HG02759 (cell line): ENCODE data around the gene LKAAEAR1.
A peak's percentile ranks its signal among the peaks of the same experiment; 100 is the strongest.

ENCODE experiments used
- ATAC-seq: cut with Tn5 transposase; IDR thresholded peaks from one replicate; pipeline ENCODE4 v1.9.1; 2021; ENCODE audit warnings: mild to moderate bottlenecking, moderate library complexity; ENCODE audit not compliant: unreplicated experiment

LKAAEAR1 gene

DNA sequence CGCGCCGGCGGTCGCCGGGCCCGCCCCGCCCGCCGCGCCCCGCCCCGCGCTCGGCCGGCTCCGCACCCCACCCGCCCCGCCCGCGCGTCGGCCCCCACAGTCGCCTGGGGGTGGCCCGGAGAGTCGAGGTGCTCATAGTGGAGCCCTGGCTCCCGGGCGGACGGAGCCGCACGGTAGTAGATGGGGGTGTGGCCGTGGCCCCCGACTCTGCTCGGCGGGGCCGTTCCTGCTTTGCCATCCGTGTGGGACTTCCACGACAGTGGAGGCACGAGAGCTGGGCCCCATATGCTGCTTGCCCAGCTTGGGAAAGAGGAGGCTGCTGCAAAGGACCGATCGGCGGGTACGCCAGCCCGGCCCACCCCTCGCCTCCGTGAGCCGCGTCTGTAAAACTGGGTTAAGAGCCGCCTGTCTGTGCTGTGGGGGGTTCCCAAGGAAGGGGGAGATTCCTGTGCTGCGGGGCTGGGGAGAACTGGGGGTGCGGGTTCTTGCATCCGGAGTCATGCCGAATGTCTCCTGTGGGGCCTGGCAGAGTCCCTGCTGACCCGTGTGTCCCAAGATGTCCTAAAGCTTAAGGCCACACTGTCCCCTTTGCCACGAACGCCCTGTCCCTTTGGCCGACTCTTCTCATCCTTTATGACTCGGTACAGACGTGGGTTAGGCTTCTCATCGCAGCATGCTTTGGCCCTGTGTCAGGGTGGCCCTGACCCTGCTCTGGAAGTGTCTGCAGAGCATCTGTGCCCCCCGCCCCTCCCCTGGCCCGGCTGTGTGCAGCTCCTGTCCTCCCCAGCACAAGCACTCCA, 4.0 kb downstream of the LKAAEAR1 start, which contains the start of gene OPRL1:
Gene OPRL1, plus strand, starts transcription at position 70 of the 800 bp plus-strand sequence. CDS start 12,639 bp downstream, outside the sequence.
- ATAC-seq: no peak

DNA sequence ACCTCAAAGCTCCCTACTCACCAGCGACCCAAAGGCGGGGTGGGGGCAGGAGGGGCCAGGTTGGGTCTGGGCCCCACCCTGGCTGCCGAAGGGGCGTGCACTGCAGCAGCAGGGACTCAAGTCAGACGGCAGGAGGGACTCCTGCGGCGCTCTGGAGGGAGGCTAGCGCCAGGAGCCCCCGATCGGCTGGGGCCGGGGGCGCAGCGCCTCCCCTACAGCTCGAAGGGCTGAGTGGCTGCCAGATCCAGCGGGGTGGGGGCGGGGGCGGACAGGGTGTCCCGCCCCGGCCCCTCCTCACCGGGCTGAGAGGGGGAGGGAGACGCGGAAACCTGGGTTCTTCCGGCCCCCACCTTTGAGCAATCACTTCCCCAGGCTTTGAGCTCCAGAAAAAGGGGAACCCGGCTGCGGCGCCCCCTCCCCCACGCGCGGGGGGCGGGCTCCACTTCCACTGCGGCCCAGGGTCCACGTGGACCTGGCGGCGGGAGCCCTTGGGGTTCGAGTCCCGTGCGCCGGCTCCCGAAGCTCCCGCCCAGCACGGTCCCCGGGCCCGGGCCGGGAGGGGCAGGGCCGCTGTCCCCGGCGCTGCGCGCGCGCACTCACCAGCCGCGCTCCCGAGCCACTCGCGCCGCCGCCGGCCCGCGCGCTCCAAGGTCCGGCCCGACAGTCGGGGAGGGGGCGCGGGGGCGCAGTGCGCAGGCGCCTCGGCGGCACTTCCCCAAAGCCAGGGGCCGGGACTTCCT, 4.8 kb downstream of the LKAAEAR1 start, which contains the start of gene RGS19:
Gene RGS19, minus strand, starts transcription at position 246 of the 740 bp plus-strand sequence. CDS start 2,632 bp downstream, outside the sequence.
- ATAC-seq: peak; percentile 44

DNA sequence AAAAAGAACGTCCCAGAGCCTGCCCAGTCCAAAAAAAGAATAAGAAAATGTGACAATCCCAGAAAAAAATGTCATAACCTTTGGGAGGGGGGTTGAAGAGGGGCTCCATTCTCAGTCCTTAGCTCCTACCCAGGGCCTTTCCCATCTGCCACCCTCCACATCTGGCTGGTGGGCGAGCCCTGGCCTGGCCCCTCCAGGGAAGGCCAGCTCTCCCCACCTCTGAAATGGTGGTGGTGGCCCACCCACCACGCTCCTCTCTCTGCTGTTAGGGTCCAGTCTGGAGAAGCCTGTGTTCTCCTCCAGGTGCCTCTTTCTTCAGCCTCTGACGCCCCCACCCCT, 5.3 kb downstream of the LKAAEAR1 start:
- no peak for ATAC-seq

DNA sequence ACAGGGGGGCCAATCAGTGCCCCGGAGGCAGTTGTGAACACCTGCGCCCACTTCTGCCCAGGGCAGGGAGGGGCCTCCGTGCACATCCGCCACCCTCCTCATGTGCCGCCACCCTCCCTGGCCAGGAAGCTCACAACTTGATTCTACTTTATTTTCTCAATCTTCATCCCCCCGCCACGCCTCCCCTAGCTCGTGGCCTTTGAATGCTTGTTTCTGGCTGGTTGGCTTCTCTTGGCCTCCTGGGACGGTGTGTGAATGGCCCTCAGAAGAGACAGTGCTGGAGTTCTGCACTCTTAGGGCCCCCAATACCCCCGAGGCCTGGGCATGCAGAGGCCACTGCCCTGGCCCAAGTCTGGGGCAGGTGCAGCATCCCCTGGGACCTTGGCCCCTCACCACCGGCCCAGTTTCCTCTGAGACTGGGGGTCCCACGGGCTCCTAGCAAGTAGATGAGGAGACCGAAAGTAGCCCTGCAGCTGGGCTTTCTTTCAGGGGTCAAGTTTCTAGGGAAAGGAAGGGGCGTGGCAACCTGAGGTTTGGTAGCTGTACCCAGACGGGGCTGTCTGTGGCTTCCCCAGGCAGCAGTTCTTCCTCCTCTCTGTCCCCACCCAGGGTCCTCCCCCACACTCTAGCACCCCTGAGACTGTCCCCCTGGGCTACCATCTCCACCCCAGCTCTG, 6.2 kb downstream of the LKAAEAR1 start:
- peak; percentile 28 for ATAC-seq

DNA sequence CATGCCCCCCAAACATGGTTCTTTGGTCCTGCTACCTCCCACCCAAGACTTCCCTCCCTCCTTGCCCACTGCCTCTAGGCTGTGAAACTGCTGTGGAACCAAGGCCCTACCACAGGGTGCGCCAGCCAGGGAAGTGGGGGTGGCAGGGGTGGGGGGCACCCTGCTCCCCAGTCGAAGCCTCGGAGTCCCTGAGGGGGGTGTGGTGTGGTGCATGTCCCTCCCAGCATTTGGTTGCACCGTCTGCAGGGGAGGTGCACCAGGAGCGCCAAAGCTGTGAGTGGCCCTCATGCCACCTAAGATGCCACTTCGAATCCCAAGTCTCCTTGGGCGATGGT, 6.7 kb downstream of the LKAAEAR1 start:
- no peak for ATAC-seq

DNA sequence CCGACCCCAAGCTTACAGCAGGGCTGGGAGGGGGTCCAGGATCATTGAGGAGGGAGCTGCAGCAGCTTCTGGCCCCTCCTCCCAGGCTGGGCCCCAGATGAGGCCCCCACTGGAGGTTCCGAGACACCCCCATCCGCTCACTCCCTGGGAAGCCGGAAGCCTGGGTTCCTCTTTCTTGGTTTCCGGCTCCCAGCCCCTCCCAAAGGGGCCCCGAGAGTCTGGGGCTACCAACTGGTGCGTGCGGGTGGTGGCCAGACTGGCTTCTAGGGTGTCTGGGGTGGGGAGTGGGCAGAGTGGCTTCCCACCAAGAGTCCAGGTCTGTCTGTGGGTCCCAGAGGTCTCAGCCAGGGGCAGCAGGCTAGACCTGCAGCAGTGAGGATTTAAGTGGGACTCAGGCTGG, 7.1 kb downstream of the LKAAEAR1 start:
- peak; percentile 29 for ATAC-seq

DNA sequence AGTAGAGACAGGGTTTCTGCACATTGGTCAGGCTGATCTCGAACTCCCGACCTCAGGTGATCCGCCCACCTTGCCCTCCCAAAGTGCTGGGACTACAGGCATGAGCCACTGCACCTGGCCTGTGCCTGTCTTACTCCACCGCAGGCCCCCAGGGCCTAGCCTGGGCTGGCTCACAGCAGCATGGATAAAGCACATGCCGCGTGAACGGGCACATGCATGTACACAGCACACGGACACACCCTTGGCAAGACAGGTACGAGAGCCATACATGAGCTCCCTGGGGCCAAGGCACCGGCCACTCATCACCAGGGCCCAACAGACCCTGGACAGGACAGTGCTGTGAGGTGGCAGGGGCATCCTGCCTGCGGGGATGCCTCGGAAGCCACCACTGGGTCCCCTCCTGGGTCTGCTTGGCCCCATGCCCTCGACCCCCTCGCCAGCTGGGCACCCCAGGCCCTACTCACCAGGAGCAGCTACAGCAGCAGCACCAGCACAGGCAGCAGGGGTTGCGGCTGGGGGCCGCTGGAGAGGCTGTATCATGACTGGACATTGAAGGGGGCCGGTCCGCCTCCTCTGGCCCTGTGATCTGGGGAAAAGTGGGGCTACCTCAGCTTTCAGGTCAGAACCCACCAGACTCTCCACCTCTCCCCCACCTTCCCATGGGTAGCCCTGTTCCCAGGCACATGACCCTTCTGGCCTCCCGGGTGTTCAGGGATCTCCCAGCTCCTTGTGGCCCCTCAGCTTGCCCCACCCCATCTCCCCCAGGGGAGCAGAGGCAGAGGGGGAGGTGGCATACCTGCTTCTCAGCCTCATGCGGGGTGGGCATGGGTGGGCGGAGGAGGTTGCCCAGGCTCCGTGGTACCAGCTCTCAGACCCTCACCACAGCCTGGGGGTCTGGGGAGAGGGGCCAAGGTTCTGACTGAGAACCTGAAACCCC, 7.9 kb downstream of the LKAAEAR1 start:
- ATAC-seq: no peak

DNA sequence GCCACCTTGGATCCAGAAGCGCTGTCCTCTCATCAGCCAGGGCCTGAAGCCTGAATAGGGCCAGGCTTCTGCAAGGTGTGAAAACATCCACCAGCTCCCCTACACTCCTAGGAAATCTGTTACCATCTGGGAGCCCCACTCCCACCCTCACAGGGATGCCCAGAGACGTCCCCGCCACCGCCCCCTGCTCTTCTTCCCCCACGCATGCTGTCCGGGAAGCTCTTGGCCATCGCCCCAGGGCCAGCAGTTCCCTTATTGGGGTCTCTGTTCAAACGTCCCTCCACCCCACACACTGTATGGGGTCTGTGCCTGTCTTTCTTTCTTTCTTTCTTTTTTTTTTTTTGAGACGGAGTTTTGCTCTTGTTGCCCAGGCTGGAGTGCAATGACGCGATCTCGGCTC, 8.6 kb downstream of the LKAAEAR1 start:
- ATAC-seq: no peak

DNA sequence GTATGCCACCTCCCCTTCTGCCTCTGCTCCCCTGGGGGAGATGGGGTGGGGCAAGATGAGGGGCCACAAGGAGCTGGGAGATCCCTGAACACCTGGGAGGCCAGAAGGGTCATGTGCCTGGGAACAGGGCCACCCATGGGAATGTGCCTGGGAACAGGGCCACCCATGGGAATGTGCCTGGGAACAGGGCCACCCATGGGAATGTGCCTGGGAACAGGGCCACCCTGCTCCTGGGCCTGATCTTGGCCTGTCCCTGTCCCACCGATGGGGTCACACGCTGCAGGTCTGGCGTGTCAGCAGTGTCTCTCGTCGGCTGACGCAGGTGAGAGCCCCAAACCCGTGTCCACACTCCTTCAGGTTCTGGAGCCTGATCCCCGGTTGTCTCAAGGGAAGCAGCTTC, 9.2 kb downstream of the LKAAEAR1 start:
- ATAC-seq: no peak

DNA sequence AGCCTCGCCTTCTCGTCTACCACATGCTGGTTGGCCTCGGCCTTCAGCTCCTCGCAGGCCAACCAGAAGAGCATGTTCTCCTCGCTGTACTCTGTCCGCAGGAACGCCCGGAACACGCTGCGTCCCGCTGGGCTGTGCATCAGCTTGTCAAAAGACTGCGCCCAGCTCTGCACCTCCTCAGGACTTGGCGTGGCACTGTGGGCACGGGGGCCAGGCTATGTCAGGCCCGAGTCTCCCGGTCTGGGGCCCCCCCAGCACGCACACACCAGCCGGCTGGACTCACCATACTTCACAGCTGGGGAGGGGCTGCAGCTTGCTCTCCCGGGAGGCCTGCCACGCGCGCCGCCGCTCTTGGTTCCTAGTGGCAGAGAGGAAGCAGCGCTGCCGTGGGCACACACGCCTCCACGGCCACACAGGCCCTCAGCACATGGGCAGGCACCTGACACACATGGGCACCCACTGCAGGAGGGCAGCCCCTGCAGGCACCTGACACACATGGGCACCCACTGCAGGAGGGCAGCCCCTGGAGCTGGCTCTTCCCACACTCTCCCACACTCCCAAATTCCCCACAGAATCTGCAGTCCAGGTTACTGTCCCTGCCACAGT, 9.9 kb downstream of the LKAAEAR1 start:
- ATAC-seq: no peak

DNA sequence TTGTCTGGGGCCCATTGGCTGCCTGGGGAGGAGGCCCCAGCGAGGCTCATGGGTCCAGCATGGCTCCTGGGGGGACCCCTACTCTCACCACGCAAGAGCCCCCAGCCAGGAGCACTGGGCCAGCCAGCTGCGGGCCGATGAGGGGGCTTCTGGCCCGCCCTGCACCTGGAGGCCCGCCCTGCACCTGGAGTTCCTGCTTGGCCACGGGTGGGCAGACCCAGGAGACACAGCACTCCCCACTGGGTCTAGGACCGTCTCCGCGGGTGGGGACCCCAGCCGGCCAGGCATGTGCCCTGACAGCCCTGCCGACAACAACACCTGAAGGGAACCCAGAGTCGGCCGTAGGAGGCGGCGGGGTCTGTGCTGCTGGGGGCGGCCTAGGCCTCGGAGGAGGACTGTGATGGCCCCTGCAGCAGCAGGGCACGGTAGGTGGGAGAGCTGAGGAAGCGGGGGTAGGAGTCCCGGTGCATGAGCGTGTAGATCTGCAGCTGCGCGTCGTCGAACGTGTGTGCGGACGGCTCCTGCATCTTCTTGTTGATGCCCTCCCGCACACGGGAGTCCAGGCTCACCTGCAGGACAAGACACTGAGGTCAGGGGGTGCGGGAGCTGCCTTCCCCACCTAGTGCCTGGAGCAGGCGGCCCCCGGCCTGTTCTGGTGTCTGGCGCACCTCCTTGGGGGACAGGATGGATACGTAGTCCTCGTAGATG, 10.6 kb downstream of the LKAAEAR1 start:
- ATAC-seq: no peak

DNA sequence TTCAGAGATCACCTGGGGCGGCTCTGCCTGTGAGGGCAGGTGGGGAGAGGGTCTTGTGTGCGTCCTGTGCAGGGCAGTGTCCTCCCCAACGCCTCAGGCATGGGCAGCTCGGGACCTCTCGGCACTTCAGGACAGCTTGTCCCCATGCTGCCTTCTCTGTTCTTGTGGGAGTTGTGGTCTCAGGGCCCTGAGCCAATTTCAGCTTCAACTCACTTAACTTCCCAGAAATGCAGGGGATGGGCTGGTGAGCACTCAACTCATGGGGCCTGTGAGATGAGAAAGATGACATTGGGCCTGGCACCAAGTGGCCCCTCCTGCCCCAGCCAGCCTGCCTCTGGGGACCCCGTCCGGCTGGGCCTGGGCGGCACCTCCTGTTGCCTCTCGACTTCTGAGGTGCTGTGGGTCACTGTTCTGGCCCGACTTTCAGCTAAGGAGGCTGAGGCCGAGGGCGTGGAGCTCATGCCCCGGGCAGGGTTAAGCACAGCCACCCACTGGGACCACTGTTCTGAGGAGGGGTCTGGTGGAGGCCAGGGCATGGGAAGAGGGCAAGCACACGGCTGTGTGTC, 11.6 kb downstream of the LKAAEAR1 start:
- no peak for ATAC-seq

DNA sequence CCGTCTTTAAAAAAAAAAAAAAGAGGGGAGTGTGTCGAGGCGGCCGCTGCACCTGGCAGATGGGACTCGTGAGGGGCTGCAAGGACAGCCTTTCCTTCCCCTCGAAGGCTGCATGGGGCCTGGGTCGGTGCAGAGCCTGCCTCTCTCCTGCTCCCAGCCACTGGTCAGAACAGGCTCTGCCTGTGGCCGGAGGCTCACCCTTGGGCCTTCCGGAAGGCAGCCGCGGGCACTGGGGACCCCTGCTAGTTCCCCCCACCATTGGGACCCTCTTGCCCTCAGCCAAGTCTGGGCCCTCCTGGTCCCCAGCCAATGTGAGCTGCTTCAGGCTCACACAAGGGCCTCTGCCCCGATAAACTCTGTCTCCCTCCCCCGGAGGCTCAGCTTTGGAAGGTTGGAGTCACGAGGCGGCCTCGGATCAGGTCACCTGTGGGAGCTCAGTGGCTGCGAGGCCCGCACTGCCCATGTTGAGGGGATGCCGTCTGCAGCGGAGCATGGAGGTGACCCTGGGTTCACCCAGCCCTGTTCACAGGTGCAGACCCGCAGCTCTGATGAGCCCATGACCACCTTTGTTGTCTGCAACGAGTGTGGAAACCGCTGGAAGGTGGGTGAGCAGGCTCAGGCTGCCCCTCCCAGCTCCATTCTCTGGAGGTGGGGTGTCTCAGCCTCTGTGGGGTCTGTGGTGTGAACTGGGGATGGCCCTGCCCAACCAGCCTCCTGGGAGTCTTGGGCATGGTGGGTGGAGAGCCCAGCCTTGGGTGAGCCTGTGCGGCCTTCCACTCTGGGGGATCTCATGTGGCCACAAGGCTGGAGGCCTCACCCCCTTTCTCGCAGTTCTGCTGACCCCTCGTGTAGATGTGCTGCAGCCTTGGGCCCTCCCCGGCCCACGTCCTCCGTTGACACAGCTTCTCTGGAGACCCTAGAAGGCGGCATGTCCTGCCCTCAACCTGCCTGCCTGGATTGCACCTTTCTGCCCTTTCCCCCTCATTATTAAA, 12.6 kb downstream of the LKAAEAR1 start:
- ATAC-seq: no peak

DNA sequence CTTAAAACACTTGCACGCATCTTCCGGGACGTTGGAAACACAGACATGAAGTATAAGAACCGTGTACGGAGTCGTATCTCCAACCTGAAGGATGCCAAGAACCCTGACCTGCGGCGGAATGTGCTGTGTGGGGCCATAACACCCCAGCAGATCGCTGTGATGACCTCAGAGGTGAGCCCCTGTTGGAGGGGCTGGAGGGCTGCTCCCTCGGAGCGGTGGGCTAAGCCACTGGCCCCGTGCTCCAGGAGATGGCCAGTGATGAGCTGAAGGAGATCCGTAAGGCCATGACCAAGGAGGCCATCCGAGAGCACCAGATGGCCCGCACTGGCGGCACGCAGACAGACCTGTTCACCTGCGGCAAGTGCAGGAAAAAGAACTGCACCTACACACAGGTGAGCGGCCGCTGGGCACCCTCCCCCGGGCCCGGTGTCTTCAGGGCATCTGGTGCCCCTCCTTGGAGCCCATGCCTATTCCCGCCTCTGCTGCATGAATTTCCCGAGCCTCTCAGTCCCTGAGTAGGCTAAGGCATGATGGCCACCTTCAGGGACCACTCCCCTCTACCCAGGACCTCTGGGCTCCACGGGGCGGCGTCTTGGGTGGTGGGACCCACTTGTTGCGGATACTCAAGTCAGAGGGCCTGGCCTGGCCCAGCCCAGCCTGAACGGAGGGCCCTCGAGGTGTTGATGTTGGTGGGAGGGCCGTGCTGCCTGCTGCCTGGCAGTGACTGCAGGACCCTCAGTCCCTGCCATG, 13.8 kb downstream of the LKAAEAR1 start:
- ATAC-seq: no peak

DNA sequence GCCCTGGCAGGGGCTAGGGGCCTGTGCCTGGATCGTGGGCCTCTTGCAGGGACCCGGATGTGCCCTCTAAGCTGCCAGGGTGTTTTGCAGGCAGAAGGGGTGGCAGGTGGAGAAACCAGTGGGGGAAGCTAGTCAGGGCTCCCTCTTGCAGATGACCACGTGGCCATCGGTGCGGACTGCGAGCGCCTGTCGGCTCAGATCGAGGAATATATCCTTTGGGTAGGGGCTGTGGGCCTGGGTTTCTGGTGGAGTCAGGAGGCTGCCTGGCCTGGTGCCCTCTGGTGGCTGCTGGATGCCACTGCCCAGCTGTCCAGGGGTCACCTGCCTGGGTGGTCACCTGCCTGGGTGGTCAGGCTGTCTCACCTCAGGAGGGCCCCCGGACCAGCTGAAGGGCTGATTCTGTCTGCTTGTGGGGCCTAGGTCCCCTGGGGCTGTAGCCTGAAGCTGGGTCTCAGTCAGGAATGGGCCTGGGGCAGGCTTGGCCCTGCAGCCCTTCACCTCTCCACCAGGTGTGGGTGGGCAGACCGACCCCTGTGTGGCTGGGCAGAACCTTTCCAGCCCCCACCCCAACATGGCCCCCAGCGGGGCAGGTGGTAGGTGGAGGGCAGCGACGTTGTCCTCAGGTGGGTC, 14.5 kb downstream of the LKAAEAR1 start:
- ATAC-seq: no peak

DNA sequence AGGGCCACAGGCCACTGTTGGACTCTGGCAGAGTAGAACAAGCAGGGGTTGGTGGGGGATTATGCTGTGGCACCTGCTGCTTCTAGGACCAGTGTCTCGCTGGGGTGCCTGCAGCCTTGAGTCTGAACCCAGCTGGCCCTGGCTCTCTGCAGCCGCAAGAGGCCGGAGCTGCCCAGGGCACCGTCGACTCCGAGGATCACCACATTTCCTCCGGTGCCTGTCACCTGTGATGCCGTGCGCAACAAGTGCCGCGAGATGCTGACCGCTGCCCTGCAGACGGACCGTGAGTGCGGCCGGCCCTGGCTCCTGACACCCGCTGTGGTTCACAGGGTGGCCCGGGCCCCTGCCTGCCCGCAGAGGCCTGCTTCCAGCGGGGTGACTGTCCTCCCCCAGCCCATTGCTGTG, 15.0 kb downstream of the LKAAEAR1 start:
- ATAC-seq: no peak
